Activated T-helper 1 cell treated with Interleukin-2 at 50 U/mL for 16 hours (primary cell): ENCODE data around the gene GJA1.

Experiments
- DNase-seq: peaks from one replicate; pipeline ENCODE4 v3.0.0-alpha.2; 2020; ENCODE audit warnings: low read depth

The GJA1 gene

GRCh38 chr6:121482751-121483150 is 47.3 kb downstream of the GJA1 start:
- no peak for DNase-seq

DNA sequence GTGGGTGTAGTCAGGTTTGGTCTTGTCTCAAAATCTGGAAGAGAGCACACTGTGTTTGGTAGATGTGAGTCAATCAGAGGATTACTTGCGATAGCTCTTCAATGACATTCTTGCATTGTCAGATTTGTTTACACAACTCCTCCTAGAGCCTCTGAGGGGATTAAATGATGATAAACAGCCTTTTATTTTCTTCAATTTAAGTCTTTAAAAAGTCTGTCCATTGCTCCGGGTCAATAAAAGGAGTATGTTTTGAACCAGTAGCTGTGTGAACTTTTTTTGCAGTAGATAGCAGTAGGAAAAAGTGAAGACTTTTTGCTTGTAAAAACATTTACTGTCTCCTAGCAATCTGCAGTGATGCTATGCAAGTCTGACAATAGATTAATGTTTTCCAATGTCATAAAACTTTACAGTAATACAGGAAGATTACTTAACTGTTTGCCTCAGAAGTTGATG is 49.9 kb downstream of the GJA1 start:
- no peak for DNase-seq

DNA sequence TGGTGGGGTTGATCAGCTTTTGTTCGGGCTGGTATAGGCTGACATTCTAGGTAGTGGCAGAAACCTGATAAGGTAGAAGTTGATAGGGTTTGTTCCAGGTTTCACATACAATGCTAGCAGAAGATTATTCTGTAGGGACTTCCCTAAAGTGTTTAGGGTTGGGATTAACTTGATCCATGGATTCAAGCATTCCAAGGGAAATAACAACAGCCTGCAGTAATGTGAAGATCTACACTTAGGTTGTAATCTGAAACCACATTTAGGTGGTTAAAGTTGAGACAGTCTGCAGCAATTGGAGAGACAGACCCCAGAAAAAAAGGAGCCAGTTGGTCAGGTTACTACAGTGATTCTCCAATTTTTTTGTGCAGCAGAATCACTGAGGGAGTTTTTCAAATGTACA is 56.1 kb downstream of the GJA1 start:
- DNase-seq = no peak

DNA sequence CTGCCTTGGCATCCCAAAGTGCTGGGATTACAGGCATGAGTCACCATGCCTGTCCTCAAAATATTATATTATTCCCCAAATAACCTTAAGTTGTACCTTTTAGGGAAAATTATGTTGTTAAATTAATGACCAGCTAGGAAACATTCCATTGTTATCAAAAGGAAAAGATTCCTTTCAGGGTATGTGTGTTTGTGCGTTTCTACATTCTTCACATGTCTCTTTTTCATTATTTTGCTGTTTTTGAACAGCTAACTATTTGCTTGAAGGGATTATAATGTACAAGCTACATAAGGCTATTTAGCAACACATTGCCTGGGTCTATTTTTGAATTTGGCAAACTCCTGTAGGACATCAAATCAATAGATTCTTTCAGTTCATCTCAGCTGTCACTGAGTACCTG is 57.1 kb downstream of the GJA1 start:
- no peak for DNase-seq

GRCh38 chr6:121497970-121498375 is 62.5 kb downstream of the GJA1 start:
- no peak for DNase-seq

DNA sequence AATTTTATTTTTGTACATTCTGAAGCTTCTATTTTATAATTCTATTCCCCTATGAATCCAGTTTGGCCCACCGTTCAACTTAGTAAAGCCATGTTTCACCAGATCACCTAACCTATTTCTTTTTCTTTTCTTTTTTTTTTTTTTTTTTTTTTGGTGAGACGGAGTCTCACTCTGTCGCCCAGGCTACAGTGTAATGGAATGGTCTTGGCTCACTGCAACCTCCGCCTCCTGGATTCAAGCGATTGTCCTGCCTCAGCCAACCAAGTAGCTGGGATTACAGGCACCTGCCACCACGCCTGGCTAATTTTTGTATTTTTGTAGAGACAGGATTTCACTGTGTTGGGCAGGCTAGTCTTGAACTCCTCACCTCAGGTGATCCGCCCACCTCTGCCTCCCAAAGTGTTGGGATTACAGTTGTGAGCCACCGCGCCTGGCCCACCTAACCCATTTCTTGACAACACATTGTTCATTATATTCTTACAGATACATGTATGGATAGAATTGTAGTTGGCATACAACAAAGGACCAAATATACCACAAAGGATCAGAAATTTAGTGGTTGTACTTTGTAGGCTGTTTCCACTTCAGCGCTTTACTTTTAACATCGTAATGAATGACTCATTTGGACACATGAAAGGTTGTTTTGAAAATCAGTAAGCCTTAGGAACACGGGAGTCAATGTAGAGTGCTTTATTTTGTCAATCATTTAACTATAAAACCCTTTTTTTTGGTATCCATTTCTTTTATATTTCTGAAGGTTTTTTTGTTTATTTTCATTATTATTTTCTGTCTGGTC is 63.2 kb downstream of the GJA1 start:
- no peak for DNase-seq
